K562 (cell line): ENCODE data around the gene TUFM. TPM values are rescaled to one million over a fixed set of nuclear protein-coding genes. Genes with fewer than 3 reads are reported as not detected.

ENCODE experiments used
- ATAC-seq: fragments of 200-7000 bp; cut with Tn5 transposase; 3 replicates; pipeline ENCODE4 v1.9.1; 2020; ENCODE audit warnings: moderate library complexity
- BruUV-seq: library from RNA; stranded (reverse); fragments of 400-500 nt; replicated peaks from 2 replicates; lab custom pipeline; 2021; lab: Mats Ljungman, UMichigan
- CTCF ChIA-PET: fragments of 300-600 bp; formaldehyde crosslinking; extraction: SDS; loops from one replicate; lab custom pipeline; 2021; ENCODE audit warnings: low intra/inter-chr PET ratio; lab: Yijun Ruan, JAX
- POLR2A ChIA-PET: fragments of 300-600, 350-650 bp; sonication (Branson Sonifier 250); formaldehyde crosslinking; extraction: SDS; loops from one replicate; lab custom pipeline; 2021; ENCODE audit warnings: antibody characterized with exemption, inconsistent platforms; lab: Yijun Ruan, JAX
- DNase-seq, 4 experiments: peaks; one replicate each; pipeline versions ENCODE4 v3.0.0 to v3.0.0-alpha.2; 2011 to 2018; ENCODE audit warnings: low spot score in 3 of 4, mixed read lengths in 3 of 4; ENCODE audit errors: extremely low read depth in 1 of 4
- FAIRE-seq: peaks from 2 replicates; lab custom pipeline; 2011; peaks lifted over from hg19 to GRCh38; lab: Jason Lieb, UNC
- H2AFZ ChIP-seq: 2 replicates; pipeline ENCODE4 v1.6.0; 2011; ENCODE audit warnings: low read depth, low read length, control low read depth, inconsistent platforms
- H3K27ac ChIP-seq: fragments of 200-600 bp; 3 replicates; pipeline ENCODE4 v1.8.0; 2011; ENCODE audit warnings: low read depth, mild to moderate bottlenecking, control low read depth, inconsistent platforms, low read length, moderate library complexity, mixed read lengths; ENCODE audit errors: extremely low read depth
- H3K27me3 ChIP-seq, 2 experiments: fragments of 300-600 bp in 1 of 2; 2 replicates in 1 of 2; 3 replicates in 1 of 2; pipeline versions ENCODE4 v1.6.0 to v1.8.0; 2011; ENCODE audit warnings: inconsistent platforms in 2 of 2, low read length in 2 of 2, mild to moderate bottlenecking in 1 of 2, mixed read lengths in 1 of 2, moderate library complexity in 1 of 2; ENCODE audit not compliant: control insufficient read depth in 2 of 2, insufficient read depth in 2 of 2
- H3K36me3 ChIP-seq: fragments of 300-600 bp; 3 replicates; pipeline ENCODE4 v1.8.0; 2011; ENCODE audit warnings: mild to moderate bottlenecking, low read length, inconsistent platforms; ENCODE audit not compliant: control insufficient read depth, insufficient read depth
- H3K4me1 ChIP-seq, 2 experiments: fragments of 200-600 bp in 1 of 2; replicated peaks in 1 of 2; 2 replicates in 1 of 2; 3 replicates in 1 of 2; pipeline versions ENCODE4 v1.5.1 to v1.8.0; 2011; ENCODE audit warnings: inconsistent platforms in 2 of 2, low read length in 2 of 2, mild to moderate bottlenecking in 1 of 2, mixed read lengths in 1 of 2, moderate library complexity in 1 of 2; ENCODE audit not compliant: control insufficient read depth in 2 of 2, insufficient read depth in 2 of 2
- H3K4me2 ChIP-seq: 2 replicates; pipeline ENCODE4 v1.6.1; 2011; ENCODE audit warnings: low read length, control low read depth, inconsistent platforms, mixed read lengths; ENCODE audit not compliant: insufficient read depth
- H3K4me3 ChIP-seq: fragments of 200-600 bp; sonication (generic), shearing (Covaris generic); 2 replicates; pipeline ENCODE4 v1.5.1; 2016; ENCODE audit warnings: control low read depth, inconsistent platforms
- H3K79me2 ChIP-seq: fragments of 200-600 bp; 3 replicates; pipeline ENCODE4 v1.8.0; 2011; ENCODE audit warnings: low read length, inconsistent platforms; ENCODE audit not compliant: control insufficient read depth, insufficient read depth
- H3K9ac ChIP-seq, 2 experiments: 2 replicates each; pipeline versions ENCODE4 v1.6.0 to v1.6.1; 2011; ENCODE audit warnings: low read depth in 2 of 2, low read length in 2 of 2, control low read depth in 1 of 2, inconsistent platforms in 1 of 2, mild to moderate bottlenecking in 1 of 2, mixed read lengths in 1 of 2; ENCODE audit not compliant: insufficient read depth in 1 of 2
- H3K9me1 ChIP-seq: one replicate; pipeline ENCODE4 v1.6.0; 2011; ENCODE audit warnings: inconsistent platforms, mild to moderate bottlenecking, low read length, moderate library complexity; ENCODE audit not compliant: control insufficient read depth, insufficient read depth
- H3K9me3 ChIP-seq: replicated peaks from 2 replicates; pipeline ENCODE4 v1.5.1; 2011; ENCODE audit warnings: low read depth, low read length, inconsistent platforms; ENCODE audit not compliant: control insufficient read depth, insufficient read depth
- H4K20me1 ChIP-seq: replicated peaks from 2 replicates; pipeline ENCODE4 v1.6.1; 2011; ENCODE audit warnings: low read length, inconsistent platforms, mixed read lengths; ENCODE audit not compliant: control insufficient read depth, insufficient read depth
- ARID1B ChIP-seq: fragments of 450-650 bp; IDR thresholded peaks from 2 replicates; pipeline ENCODE4 v1.6.1; 2016; ENCODE audit warnings: antibody characterized with exemption, mild to moderate bottlenecking, inconsistent platforms
- ELF1 ChIP-seq: fragments of 200-800 bp; sonication (Bioruptor generic); IDR thresholded peaks from 2 replicates; pipeline ENCODE4 v1.6.1; 2016; ENCODE audit warnings: missing genetic modification characterization, missing compliant biosample characterization
- EP300 ChIP-seq: IDR thresholded peaks from 2 replicates; pipeline ENCODE4 v1.6.1; 2012; ENCODE audit warnings: low read length, improper control_type of control experiment
- HCFC1 ChIP-seq: IDR thresholded peaks from 2 replicates; pipeline ENCODE4 v1.6.1; 2012; ENCODE audit warnings: low read depth, low read length, improper control_type of control experiment
- IRF1 ChIP-seq: sonication (generic); formaldehyde crosslinking; IDR thresholded peaks from 2 replicates; pipeline ENCODE4 v1.8.0; 2022; ENCODE audit warnings: missing genetic modification reagents, mild to moderate bottlenecking, borderline replicate concordance
- MTA2 ChIP-seq: fragments of 450-650 bp; IDR thresholded peaks from 2 replicates; pipeline ENCODE4 v1.6.1; 2016; ENCODE audit warnings: low read depth
- RAD51 ChIP-seq: fragments of 450-650 bp; IDR thresholded peaks from 2 replicates; pipeline ENCODE4 v1.7.1; 2016; ENCODE audit warnings: low read depth, mild to moderate bottlenecking, borderline replicate concordance
- RBFOX2 ChIP-seq: fragments of 200-400 bp; formaldehyde crosslinking; IDR thresholded peaks from 2 replicates; pipeline ENCODE4 v1.6.1; 2017; ENCODE audit warnings: low read depth, mild to moderate bottlenecking, low read length, moderate library complexity
- THRAP3 ChIP-seq: fragments of 450-650 bp; IDR thresholded peaks from 2 replicates; pipeline ENCODE4 v1.6.1; 2016; ENCODE audit warnings: mild to moderate bottlenecking, inconsistent platforms, borderline replicate concordance
- TRIM24 ChIP-seq, 2 experiments: fragments of 450-650 bp; IDR thresholded peaks; 2 replicates each; pipeline ENCODE4 v1.6.1; 2016
- ZBTB8A ChIP-seq: fragments of 450-650 bp; IDR thresholded peaks from 2 replicates; pipeline ENCODE4 v1.6.1; 2018; ENCODE audit warnings: mild to moderate bottlenecking, moderate library complexity; ENCODE audit not compliant: partially characterized antibody
- ZFP36 ChIP-seq: fragments of 150-350 bp; IDR thresholded peaks from 2 replicates; pipeline ENCODE4 v1.6.1; 2018; ENCODE audit warnings: low read length, low read depth; ENCODE audit not compliant: partially characterized antibody
- ZNF644 ChIP-seq: fragments of 200-800 bp; sonication (Bioruptor generic); IDR thresholded peaks from 2 replicates; pipeline ENCODE4 v1.6.1; 2016; ENCODE audit warnings: low read depth, missing genetic modification characterization, missing compliant biosample characterization
- ZNF655 ChIP-seq: fragments of 250-450 bp; sonication (Bioruptor Pico); IDR thresholded peaks from 2 replicates; pipeline ENCODE4 v1.5.0; 2021
- ZNF766 ChIP-seq: fragments of 200-800 bp; sonication (Bioruptor generic); conservative IDR thresholded peaks from 2 replicates; pipeline ENCODE4 v1.6.1; 2016; ENCODE audit warnings: missing genetic modification characterization, missing compliant biosample characterization
- WGBS: fragments of 100-300 bp; shearing (Covaris generic); methylation state at CpG from one replicate; pipeline ENCODE4 v1.1.6; 2016; ENCODE audit warnings: low coverage, mixed read lengths; ENCODE audit not compliant: insufficient coverage; ENCODE audit errors: missing lambda C conversion rate; 5-methylcytosine and 5-hydroxymethylcytosine counted together
- in situ Hi-C: fragments of 300-500 bp; cut with MboI; formaldehyde crosslinking; loops from 4 replicates; pipeline ENCODE4 v1.15.0; 2018; ENCODE audit warnings: inconsistent platforms, mixed read lengths
- intact Hi-C: fragments of 100-400 bp; cut with micrococcal nuclease; formaldehyde crosslinking; loops from 2 replicates; pipeline ENCODE4 v1.14.2; 2022
- polyA plus RNA-seq, 8 experiments: library from polyadenylated mRNA; depleted of rRNA in 4 of 8; stranded (reverse) in 5 of 8; unstranded in 3 of 8; fragments of >200 nt; fragmentation: Nextera tagmentation in 2 of 8; fragmentation: Illumina TruSeq in 1 of 8; extraction: Ambion mirVana in 2 of 8; extraction: Trizol in 1 of 8; gene quantifications; 2 replicates each; pipeline versions ENCODE4 v1.2.1 to v1.2.3, GENCODE V29; 2011 to 2014; ENCODE audit warnings: inconsistent platforms in 1 of 8, missing spikeins in 1 of 8
- total RNA-seq, 7 experiments: library from RNA; depleted of rRNA in 6 of 7; stranded (reverse); fragments of >200 nt in 6 of 7; fragmentation: Illumina TruSeq in 2 of 7; extraction: Trizol in 2 of 7; gene quantifications; 2 replicates each; pipeline versions ENCODE4 v1.2.1 to v1.2.3, GENCODE V29; 2011 to 2021; ENCODE audit warnings: low replicate concordance in 1 of 7
- TF ChIP-seq, protein P1 (sequence below), 2 experiments: fragments of 450-650 bp; conservative IDR thresholded peaks; 2 replicates each; pipeline ENCODE4 v1.6.1; 2017; ENCODE audit warnings: mild to moderate bottlenecking in 2 of 2, moderate library complexity in 2 of 2
- TF ChIP-seq, protein P2 (sequence below): sonication (generic); formaldehyde crosslinking; IDR thresholded peaks from 2 replicates; pipeline ENCODE4 v1.8.1; 2023; ENCODE audit warnings: mild to moderate bottlenecking, missing genetic modification reagents

TUFM gene
- total and polyA plus RNA-seq, 9 of the 15 experiments (the other 6 are each of a cell fraction or from before 2014, with no cell fraction given), result 34.1 to 434 (median 256) TPM

DNA sequence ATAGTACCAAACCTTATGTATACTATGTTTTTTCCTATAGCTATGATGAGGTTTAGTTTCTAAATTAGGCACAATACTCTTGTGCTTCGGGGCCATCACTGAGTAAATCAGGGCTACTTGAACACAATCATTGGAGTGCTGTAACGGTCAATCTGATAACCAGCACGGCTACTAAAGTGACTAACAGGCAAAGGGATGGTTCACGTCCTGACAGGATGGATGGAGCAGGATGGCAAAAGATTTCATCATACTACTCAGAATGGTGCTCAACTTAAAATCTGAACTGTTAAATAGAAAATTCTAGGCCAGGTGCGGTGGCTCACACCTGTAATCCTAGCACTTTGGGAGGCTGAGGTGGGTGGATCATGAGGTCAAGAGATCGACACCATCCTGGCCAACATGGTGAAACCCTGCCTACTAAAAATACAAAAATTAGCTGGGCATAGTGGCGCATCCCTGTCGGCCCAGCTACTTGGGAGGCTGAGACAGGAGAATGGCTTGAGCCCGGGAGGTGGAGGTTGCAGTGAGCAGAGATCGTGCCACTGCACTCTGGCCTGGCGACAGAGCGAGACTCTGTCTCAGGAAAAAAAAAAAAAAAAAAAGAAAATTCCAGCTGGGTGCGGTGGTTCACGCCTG is 7.0 kb downstream of the TUFM start:
- DNase-seq, result peak in 1 of 4 experiments; percentile 23
- Histone ChIP-seq H3K4me1 (peaks cover 0 to 25% of the 10 kb centered on the region in 2 experiments; a peak in 2 of 5 replicates), H3K36me3 (peaks cover 71% of the 10 kb centered on the region), H3K79me2 (peaks cover 3% of the 10 kb centered on the region; the same call in 1 of the 3 replicates), H3K4me3 (no peak overlapping the region), H3K27ac (no peak overlapping the region; the same call in 2 of the 3 replicates), H3K27me3 (no peaks in the 10 kb centered on the region), H3K9me3 (no peaks in the 10 kb centered on the region), H2AFZ (no peak overlapping the region), H3K9me1 (no peaks in the 10 kb centered on the region), H3K9ac (no peak overlapping the region), H3K4me2 (no peak overlapping the region), H4K20me1 (peaks cover 3% of the 10 kb centered on the region; the same call in 1 of the 2 replicates)
- ATAC-seq, result peak; percentile 25
- 63% methylated on average over 11 of the region's 14 CpGs for WGBS
- in situ Hi-C loops, result no loop called here
- FAIRE-seq, result peak; percentile 42
- BruUV-seq, result no TSS peak
- CTCF ChIA-PET, result no interaction called here
- intact Hi-C loops, result no loop called here
- POLR2A ChIA-PET, result interaction anchor here (0.6 to 5.9 kb wide), 7 partner anchors 7 to 106 kb away, joined by 3 to 72 read pairs (median 4); no protein-coding TSS in a partner anchor
- TF ChIP-seq IRF1 (CRISPR knock-in tag) (no peak), ARID1B (no peak), THRAP3 (no peak), MTA2 (no peak), RBFOX2 (peak; percentile 36; the same call in 1 of the 2 replicates), RAD51 (no peak), ZNF766 (CRISPR knock-in tag) (no peak), ELF1 (tag) (no peak), HCFC1 (no peak), ZNF644 (tag) (no peak), ZNF655 (CRISPR knock-in tag) (no peak), EP300 (peak; percentile 53; the same call in 1 of the 2 replicates), ZFP36 (no peak), ZBTB8A (no peak), TRIM24 (IDR thresholded peaks at IDR 0.05) (peak in 1 of 2 experiments; percentile 70; a peak in 1 of 4 replicates)
- TF ChIP-seq, protein P1, sequence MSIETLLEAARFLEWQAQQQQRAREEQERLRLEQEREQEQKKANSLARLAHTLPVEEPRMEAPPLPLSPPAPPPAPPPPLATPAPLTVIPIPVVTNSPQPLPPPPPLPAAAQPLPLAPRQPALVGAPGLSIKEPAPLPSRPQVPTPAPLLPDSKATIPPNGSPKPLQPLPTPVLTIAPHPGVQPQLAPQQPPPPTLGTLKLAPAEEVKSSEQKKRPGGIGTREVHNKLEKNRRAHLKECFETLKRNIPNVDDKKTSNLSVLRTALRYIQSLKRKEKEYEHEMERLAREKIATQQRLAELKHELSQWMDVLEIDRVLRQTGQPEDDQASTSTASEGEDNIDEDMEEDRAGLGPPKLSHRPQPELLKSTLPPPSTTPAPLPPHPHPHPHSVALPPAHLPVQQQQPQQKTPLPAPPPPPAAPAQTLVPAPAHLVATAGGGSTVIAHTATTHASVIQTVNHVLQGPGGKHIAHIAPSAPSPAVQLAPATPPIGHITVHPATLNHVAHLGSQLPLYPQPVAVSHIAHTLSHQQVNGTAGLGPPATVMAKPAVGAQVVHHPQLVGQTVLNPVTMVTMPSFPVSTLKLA (conservative IDR thresholded peaks at IDR 0.05), result no peak
- TF ChIP-seq, protein P2, sequence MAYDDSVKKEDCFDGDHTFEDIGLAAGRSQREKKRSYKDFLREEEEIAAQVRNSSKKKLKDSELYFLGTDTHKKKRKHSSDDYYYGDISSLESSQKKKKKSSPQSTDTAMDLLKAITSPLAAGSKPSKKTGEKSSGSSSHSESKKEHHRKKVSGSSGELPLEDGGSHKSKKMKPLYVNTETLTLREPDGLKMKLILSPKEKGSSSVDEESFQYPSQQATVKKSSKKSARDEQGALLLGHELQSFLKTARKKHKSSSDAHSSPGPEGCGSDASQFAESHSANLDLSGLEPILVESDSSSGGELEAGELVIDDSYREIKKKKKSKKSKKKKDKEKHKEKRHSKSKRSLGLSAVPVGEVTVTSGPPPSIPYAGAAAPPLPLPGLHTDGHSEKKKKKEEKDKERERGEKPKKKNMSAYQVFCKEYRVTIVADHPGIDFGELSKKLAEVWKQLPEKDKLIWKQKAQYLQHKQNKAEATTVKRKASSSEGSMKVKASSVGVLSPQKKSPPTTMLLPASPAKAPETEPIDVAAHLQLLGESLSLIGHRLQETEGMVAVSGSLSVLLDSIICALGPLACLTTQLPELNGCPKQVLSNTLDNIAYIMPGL (CRISPR knock-in tag), result no peak
